Astrocyte of the spinal cord (primary cell): ENCODE measurements around the gene CAMTA1.
A peak's percentile ranks its signal among the peaks of the same experiment; 100 is the strongest.

Experiments
- DNase-seq: peaks from one replicate; pipeline ENCODE4 v3.0.0; 2011; ENCODE audit warnings: low read depth, low spot score
- H3K4me3 ChIP-seq: 2 replicates; pipeline ENCODE4 v1.5.1; 2011; ENCODE audit warnings: low read depth, mild to moderate bottlenecking, low read length, moderate library complexity
- in situ Hi-C: cut with HindIII; loops from 2 replicates; pipeline ENCODE4 v1.10.0; 2017; ENCODE audit warnings: low sequenced_read_pairs
- TF ChIP-seq, protein P1 (sequence below): IDR thresholded peaks from 2 replicates; pipeline ENCODE4 v1.5.1; 2012; ENCODE audit warnings: low read depth, mild to moderate bottlenecking, low read length, inconsistent platforms

The CAMTA1 gene

DNA sequence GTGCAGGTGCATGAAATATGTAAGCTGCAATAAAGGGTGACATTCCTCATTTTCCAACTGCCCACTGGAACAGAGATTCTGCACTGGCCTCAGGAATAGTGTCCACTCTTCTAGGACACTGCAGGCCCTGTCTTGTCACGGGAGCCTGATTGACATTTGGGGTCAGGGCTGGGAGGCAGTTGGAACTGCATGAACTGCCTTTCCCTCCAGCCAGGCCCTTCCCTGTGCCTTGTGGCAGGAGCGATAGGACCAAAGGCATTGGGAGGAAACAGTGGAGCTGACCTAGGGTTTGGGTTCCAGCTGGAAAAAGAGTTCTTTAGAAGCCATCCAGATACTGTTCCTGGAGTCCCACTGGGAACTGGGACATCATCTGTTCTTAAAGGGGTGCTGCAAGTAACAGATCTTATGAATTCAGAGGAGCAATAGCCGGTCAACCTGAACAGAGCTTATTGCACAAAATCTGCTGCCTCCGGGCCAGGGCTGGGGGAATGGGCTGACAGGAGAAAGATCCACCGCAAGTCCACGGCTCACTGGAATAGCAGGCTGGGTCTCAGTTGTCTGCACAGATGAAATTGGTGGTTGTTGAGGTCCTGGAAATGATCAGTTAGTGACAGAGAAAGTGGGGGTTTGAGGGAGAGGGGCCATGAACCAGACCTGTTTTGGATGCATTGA is 451.7 kb downstream of the CAMTA1 start:
- in situ Hi-C loops, result no loop called here
- TF ChIP-seq, protein P1, sequence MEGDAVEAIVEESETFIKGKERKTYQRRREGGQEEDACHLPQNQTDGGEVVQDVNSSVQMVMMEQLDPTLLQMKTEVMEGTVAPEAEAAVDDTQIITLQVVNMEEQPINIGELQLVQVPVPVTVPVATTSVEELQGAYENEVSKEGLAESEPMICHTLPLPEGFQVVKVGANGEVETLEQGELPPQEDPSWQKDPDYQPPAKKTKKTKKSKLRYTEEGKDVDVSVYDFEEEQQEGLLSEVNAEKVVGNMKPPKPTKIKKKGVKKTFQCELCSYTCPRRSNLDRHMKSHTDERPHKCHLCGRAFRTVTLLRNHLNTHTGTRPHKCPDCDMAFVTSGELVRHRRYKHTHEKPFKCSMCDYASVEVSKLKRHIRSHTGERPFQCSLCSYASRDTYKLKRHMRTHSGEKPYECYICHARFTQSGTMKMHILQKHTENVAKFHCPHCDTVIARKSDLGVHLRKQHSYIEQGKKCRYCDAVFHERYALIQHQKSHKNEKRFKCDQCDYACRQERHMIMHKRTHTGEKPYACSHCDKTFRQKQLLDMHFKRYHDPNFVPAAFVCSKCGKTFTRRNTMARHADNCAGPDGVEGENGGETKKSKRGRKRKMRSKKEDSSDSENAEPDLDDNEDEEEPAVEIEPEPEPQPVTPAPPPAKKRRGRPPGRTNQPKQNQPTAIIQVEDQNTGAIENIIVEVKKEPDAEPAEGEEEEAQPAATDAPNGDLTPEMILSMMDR, result no peak
- no peak overlapping the region for H3K4me3 ChIP-seq
- DNase-seq, result no peak

DNA sequence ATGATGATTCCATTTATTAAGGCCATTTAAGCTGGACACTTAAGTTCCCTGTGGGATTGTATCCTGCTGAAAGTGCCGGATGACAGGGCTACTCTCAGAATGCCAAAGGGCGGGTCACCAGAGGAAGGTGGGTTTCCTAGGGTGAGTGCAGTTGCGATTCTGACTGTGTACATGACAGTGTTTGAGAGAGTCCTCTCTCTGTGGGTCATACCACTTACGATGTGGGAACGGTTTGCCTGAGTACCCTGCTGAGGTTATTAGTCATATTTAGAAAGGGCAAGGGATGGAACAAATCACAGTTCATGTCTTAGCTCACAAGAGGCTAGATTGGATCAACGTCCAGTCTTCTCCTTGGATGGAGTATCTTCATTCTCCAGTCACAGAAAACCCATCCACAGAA is 461.9 kb downstream of the CAMTA1 start:
- peak; percentile 32 for DNase-seq
- H3K4me3 ChIP-seq, result no peak overlapping the region
- in situ Hi-C loops, result no loop called here
- TF ChIP-seq, protein P1, result no peak

DNA sequence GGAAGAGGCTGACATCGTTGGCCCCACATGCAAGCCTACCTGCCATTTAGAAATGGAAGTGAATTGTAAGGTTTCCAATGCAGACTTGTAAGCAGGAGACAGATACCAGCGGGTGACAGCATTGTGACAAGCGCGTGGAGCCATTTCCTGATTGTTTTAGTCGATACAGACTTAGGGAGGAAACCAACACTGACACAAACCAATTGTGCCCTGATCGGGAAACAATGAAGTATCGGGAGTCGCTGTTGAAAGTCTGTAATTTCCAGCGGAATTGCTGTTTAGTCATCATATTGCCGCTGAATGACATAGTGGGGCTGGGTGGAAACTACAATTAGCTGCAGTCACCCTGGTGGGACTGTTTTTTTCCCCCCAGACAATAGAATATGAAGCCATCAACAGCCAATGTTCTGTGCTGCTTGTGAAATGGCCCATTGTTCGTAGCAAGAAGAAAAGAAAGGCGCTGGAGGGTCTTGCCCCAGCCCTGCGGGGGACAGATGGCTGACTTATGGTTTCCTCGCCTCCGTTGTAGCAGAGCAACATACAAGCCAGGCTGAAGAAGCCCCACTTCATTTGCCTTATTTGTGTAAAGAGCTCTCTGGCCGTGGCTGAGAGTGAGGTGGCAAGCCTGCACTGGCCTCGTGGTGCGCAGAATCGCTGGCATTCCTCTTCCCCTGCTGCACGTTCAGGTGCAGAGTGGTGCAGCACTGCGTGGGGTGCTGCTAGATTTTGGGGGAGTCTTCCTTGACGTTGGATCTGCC is 462.7 kb downstream of the CAMTA1 start:
- no peak for DNase-seq
- H3K4me3 ChIP-seq, result no peak overlapping the region
- in situ Hi-C loops, result no loop called here
- TF ChIP-seq, protein P1, result no peak

DNA sequence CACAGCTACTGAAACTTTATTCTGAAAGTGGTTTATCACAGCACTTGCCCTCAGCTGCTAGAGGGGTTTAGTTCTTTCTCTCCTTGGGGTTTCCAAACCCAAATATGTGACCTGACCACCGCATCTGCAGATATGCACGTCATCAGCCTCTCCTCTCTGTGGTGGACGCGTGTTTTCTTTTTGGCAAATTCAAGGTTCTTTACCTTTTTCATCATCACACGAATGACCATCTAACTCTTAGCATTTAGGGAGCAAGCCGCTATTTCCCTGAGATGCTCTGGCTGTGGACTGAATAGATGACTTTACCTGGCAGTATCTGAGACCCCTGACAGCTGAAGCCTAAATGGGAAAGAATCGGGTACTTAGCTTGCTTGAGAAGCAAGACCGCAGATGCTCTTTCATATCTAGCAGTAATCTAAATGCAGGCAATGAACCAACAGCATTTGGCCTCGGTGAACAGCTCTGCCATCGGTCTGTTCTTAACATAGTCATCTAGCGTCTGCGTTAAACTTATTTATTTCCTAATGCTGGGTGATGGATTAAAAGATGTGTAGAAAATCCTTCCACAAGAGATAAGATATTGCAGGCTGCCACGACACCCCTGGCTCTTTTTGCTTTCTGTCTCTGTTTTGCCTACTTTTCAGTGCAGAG is 463.4 kb downstream of the CAMTA1 start:
- H3K4me3 ChIP-seq, result no peak overlapping the region
- no peak for DNase-seq
- TF ChIP-seq, protein P1, result no peak
- in situ Hi-C loops, result no loop called here

DNA sequence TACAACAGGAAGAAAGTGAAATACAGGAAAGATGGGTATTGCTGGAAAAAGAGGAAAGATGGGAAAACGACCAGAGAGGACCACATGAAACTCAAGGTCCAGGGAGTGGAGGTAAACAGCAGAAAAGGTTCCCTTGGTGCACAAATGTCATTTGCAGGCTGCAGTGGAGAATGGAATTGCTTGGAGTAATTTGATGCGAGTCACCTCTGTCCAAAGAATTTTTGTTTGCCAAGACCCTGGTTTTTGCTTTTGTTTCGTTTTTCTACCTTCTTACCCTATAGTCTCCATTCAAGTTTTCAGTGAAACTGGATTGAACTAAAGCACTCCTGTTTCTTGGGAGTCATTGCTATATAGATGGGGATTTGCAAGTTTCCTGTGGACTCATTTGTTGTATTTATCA is 464.3 kb downstream of the CAMTA1 start:
- DNase-seq, result no peak
- no peak overlapping the region for H3K4me3 ChIP-seq
- TF ChIP-seq, protein P1, result no peak
- in situ Hi-C loops, result no loop called here

DNA sequence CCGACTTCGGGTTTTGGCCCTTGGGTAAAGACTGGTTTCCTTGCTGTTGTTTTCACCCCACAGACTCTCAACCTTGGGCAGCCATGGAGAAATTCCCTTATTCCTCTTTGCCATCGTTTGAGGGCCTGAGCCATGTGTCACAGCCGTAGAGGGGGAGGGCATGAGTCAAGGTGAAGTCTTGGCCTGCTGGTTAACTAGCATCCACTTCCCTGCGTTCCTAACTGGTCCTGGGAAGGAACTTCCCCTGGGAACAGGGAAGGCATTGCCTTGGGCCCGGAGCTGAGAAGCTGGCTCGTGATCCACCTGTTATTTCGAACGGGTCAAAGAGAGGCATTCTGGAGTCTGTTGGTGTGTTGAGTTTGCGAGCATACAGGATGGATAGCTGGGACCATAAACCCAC is 464.9 kb downstream of the CAMTA1 start:
- H3K4me3 ChIP-seq, result no peak overlapping the region
- in situ Hi-C loops, result no loop called here
- TF ChIP-seq, protein P1, result no peak
- no peak for DNase-seq
